ENCODE measurements around the gene LRATD1.
"Not testable (repeated sequence)": the region's sequence is repeated elsewhere in the genome, so short reads cannot be mapped to it uniquely, and the experiment has no call there.

Gene LRATD1

GRCh38 chr2:14632133-14632936 lies at the start of gene LRATD1:
Gene LRATD1, plus strand, starts transcription at chr2:14632717. Its CDS starts 1,263 bp downstream, at chr2:14633980.
- DNase-seq (ENCODE audit: low read depth in 2 of 2), result no peak

- no peak for DNase-seq (ENCODE audit: low read depth in 2 of 2)
Measured at GRCh38 chr2:14583059-14583458, 49.5 kb upstream of the LRATD1 start.

- no peak for DNase-seq (ENCODE audit: low read depth in 2 of 2)
Measured at GRCh38 chr2:14583802-14584201, 48.7 kb upstream of the LRATD1 start.

- no peak for DNase-seq (ENCODE audit: low read depth in 2 of 2)
Measured at GRCh38 chr2:14587119-14587518, 45.4 kb upstream of the LRATD1 start.

- DNase-seq (ENCODE audit: low read depth in 2 of 2), result no peak
Measured at GRCh38 chr2:14601156-14601770, 31.3 kb upstream of the LRATD1 start.

- DNase-seq (ENCODE audit: low read depth in 2 of 2), result no peak
Measured at GRCh38 chr2:14602309-14602708, 30.2 kb upstream of the LRATD1 start.

- no peak for DNase-seq (ENCODE audit: low read depth in 2 of 2)
Measured at GRCh38 chr2:14603676-14604075, 28.8 kb upstream of the LRATD1 start.

- DNase-seq (ENCODE audit: low read depth in 2 of 2), result no peak
Measured at GRCh38 chr2:14608245-14608644, 24.3 kb upstream of the LRATD1 start.

GRCh38 chr2:14614017-14614416 lies 18.5 kb upstream of the LRATD1 start:
- no peak for DNase-seq (ENCODE audit: low read depth in 2 of 2)

- no peak for DNase-seq (ENCODE audit: low read depth in 2 of 2)
Measured at GRCh38 chr2:14615121-14615520, 17.4 kb upstream of the LRATD1 start.

GRCh38 chr2:14615760-14616159 lies 16.8 kb upstream of the LRATD1 start:
- no peak for DNase-seq (ENCODE audit: low read depth in 2 of 2)

GRCh38 chr2:14616342-14616741 lies 16.2 kb upstream of the LRATD1 start:
- DNase-seq (ENCODE audit: low read depth in 2 of 2), result no peak

- no peak for DNase-seq (ENCODE audit: low read depth in 2 of 2)
Measured at GRCh38 chr2:14616950-14617349, 15.6 kb upstream of the LRATD1 start.

GRCh38 chr2:14619441-14619840 lies 13.1 kb upstream of the LRATD1 start:
- no peak for DNase-seq (ENCODE audit: low read depth in 2 of 2)

GRCh38 chr2:14621114-14621513 lies 11.4 kb upstream of the LRATD1 start:
- DNase-seq (ENCODE audit: low read depth in 2 of 2), result no peak

GRCh38 chr2:14621906-14622549 lies 10.5 kb upstream of the LRATD1 start:
- no peak for DNase-seq (ENCODE audit: low read depth in 2 of 2)

- DNase-seq (ENCODE audit: low read depth in 2 of 2), result not testable (repeated sequence)
Measured at GRCh38 chr2:14622550-14622939, 10.0 kb upstream of the LRATD1 start.

GRCh38 chr2:14623237-14623636 lies 9.3 kb upstream of the LRATD1 start:
- no peak for DNase-seq (ENCODE audit: low read depth in 2 of 2)

GRCh38 chr2:14626873-14627272 lies 5.6 kb upstream of the LRATD1 start:
- no peak for DNase-seq (ENCODE audit: low read depth in 2 of 2)

- DNase-seq (ENCODE audit: low read depth in 2 of 2), result no peak
Measured at GRCh38 chr2:14628901-14629300, 3.6 kb upstream of the LRATD1 start.

GRCh38 chr2:14631406-14632040 lies 994 bp upstream of the LRATD1 start:
- no peak for DNase-seq (ENCODE audit: low read depth in 2 of 2)

- DNase-seq (ENCODE audit: low read depth in 2 of 2), result no peak
Measured at GRCh38 chr2:14633061-14633460, 544 bp downstream of the LRATD1 start.
